Erythroblast (primary cell): ENCODE measurements around the gene ADARB2.

Experiments used
- GATA1 ChIP-seq: IDR thresholded peaks from 2 replicates; pipeline ENCODE4 v1.6.1; 2011; ENCODE audit warnings: low read depth, mild to moderate bottlenecking, control low read depth, low read length, moderate library complexity
- POLR2A ChIP-seq: IDR thresholded peaks from 2 replicates; pipeline ENCODE4 v1.6.1; 2011; ENCODE audit warnings: mild to moderate bottlenecking, low read length

DNA sequence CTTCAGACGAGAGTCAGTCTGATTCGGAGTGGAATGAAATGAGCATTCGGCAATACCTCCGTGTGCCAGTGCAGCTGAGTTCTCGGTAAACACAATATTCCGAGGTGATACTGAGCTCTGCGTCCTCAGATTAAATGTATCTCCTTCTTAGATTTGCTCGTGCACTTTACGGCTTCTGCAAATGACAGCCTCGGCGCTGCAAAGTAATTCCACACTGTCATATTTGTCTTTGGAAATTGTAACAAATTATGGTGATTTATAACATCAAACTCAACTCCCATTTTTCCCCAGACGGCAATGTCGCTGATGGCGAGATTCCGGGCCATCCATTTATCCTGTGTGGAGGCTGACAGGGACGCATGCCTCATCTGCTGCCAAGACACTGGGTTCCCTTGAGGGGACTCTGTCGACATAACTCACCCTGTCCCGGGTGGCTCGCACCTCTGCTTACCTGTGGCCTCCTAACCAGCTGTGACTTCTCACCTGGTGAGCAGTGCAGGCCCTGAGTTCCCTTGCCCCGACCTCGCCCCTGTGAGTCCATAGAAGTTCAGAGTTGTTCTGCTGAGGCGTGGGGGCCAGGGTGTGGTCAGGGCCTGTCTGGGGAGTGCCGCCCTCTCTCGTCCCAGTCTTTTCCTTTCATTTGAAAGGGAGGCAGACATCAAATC lies 201.9 kb downstream of the ADARB2 start:
- no peak for TF ChIP-seq POLR2A
- TF ChIP-seq GATA1, result no peak
